Astrocyte (in vitro differentiated cells and primary cell): ENCODE data around the gene SFT2D1. TPM values are rescaled to one million over a fixed set of nuclear protein-coding genes. Genes with fewer than 3 reads are reported as not detected.

Experiments
- DNase-seq: peaks from one replicate; pipeline ENCODE4 v3.0.0-alpha.2; 2010; ENCODE audit warnings: low read depth
- FAIRE-seq: peaks from 2 replicates; lab custom pipeline; 2011; peaks lifted over from hg19 to GRCh38; lab: Jason Lieb, UNC
- H2AFZ ChIP-seq: 2 replicates; pipeline ENCODE4 v1.6.0; 2012; ENCODE audit warnings: low read depth, low read length, inconsistent platforms
- H3K27ac ChIP-seq: 2 replicates; pipeline ENCODE4 v1.5.1; 2011; ENCODE audit warnings: low read depth, low read length, inconsistent platforms
- H3K27me3 ChIP-seq: 2 replicates; pipeline ENCODE4 v1.6.0; 2011; ENCODE audit warnings: low read length, inconsistent platforms; ENCODE audit not compliant: insufficient read depth
- H3K36me3 ChIP-seq: 2 replicates; pipeline ENCODE4 v1.5.1; 2011; ENCODE audit warnings: low read length, inconsistent platforms; ENCODE audit not compliant: insufficient read depth
- H3K4me1 ChIP-seq: 2 replicates; pipeline ENCODE4 v1.5.1; 2011; ENCODE audit warnings: low read length, inconsistent platforms; ENCODE audit not compliant: insufficient read depth
- H3K4me2 ChIP-seq: 2 replicates; pipeline ENCODE4 v1.6.0; 2012; ENCODE audit warnings: low read length, inconsistent platforms
- H3K4me3 ChIP-seq: 2 replicates; pipeline ENCODE4 v1.5.1; 2011; ENCODE audit warnings: low read depth, mild to moderate bottlenecking, low read length, inconsistent platforms; ENCODE audit not compliant: insufficient read depth
- H3K79me2 ChIP-seq: 2 replicates; pipeline ENCODE4 v1.6.0; 2012; ENCODE audit warnings: mild to moderate bottlenecking, low read length, inconsistent platforms; ENCODE audit not compliant: insufficient read depth
- H3K9ac ChIP-seq: 2 replicates; pipeline ENCODE4 v1.6.0; 2012; ENCODE audit warnings: mild to moderate bottlenecking, low read length, inconsistent platforms
- H3K9me3 ChIP-seq: 2 replicates; pipeline ENCODE4 v1.5.1; 2012; ENCODE audit warnings: low read depth, mild to moderate bottlenecking, low read length, inconsistent platforms; ENCODE audit not compliant: insufficient read depth
- H4K20me1 ChIP-seq: 2 replicates; pipeline ENCODE4 v1.6.0; 2012; ENCODE audit warnings: low read length, inconsistent platforms; ENCODE audit not compliant: insufficient read depth
- H3K27ac Mint-ChIP-seq: one replicate; pipeline ENCODE4 v1.8.0; 2021; ENCODE audit warnings: mild to moderate bottlenecking, mixed read lengths; ENCODE audit not compliant: unreplicated experiment
- H3K27me3 Mint-ChIP-seq: one replicate; pipeline ENCODE4 v1.8.0; 2021; ENCODE audit warnings: low read depth, mixed read lengths; ENCODE audit not compliant: unreplicated experiment
- H3K36me3 Mint-ChIP-seq: one replicate; pipeline ENCODE4 v1.8.0; 2021; ENCODE audit warnings: low read depth, mixed read lengths; ENCODE audit not compliant: unreplicated experiment
- H3K4me1 Mint-ChIP-seq: one replicate; pipeline ENCODE4 v1.8.0; 2021; ENCODE audit warnings: low read depth, mixed read lengths; ENCODE audit not compliant: unreplicated experiment
- H3K4me3 Mint-ChIP-seq: one replicate; pipeline ENCODE4 v1.8.0; 2021; ENCODE audit warnings: mild to moderate bottlenecking, moderate library complexity, mixed read lengths; ENCODE audit not compliant: unreplicated experiment
- H3K9me3 Mint-ChIP-seq: one replicate; pipeline ENCODE4 v1.8.0; 2021; ENCODE audit warnings: mild to moderate bottlenecking, mixed read lengths; ENCODE audit not compliant: unreplicated experiment
- EZH2 ChIP-seq: IDR thresholded peaks from 2 replicates; pipeline ENCODE4 v1.6.1; 2012; ENCODE audit warnings: mild to moderate bottlenecking, low read length, inconsistent platforms; ENCODE audit not compliant: insufficient read depth
- total RNA-seq: library from RNA; stranded (reverse); gene quantifications from 2 replicates; pipeline ENCODE4 v1.2.1, GENCODE V29; 2021
- TF ChIP-seq, protein P1 (sequence below): IDR thresholded peaks from 2 replicates; pipeline ENCODE4 v1.5.1; 2011; ENCODE audit warnings: low read depth, mild to moderate bottlenecking, inconsistent platforms, low read length, moderate library complexity; ENCODE audit not compliant: insufficient read depth

The SFT2D1 gene
- total RNA-seq, 1 donor from 2014 or later = 63.9 TPM

GRCh38 chr6:166279393-166279679 lies 63.0 kb downstream of the SFT2D1 start:
- Histone ChIP-seq H3K9me3 (no peaks in the 10 kb centered on the region), H3K4me1 (no peaks in the 10 kb centered on the region), H3K9ac (no peak overlapping the region), H3K4me2 (no peak overlapping the region), H3K79me2 (no peaks in the 10 kb centered on the region), H3K27me3 (peaks cover 14% of the 10 kb centered on the region), H3K4me3 (no peak overlapping the region), H3K36me3 (no peaks in the 10 kb centered on the region), H4K20me1 (no peaks in the 10 kb centered on the region), H3K27ac (no peak overlapping the region), H2AFZ (no peak overlapping the region)
- H3K4me1 Mint-ChIP-seq = peaks cover 1% of the 10 kb centered on the region
- peaks cover 43% of the 10 kb centered on the region for H3K27me3 Mint-ChIP-seq
- H3K9me3 Mint-ChIP-seq = no peaks in the 10 kb centered on the region
- FAIRE-seq (no peak), DNase-seq (no peak)
- no peak overlapping the region for H3K4me3 Mint-ChIP-seq
- no peak for TF ChIP-seq EZH2
- TF ChIP-seq, protein P1, sequence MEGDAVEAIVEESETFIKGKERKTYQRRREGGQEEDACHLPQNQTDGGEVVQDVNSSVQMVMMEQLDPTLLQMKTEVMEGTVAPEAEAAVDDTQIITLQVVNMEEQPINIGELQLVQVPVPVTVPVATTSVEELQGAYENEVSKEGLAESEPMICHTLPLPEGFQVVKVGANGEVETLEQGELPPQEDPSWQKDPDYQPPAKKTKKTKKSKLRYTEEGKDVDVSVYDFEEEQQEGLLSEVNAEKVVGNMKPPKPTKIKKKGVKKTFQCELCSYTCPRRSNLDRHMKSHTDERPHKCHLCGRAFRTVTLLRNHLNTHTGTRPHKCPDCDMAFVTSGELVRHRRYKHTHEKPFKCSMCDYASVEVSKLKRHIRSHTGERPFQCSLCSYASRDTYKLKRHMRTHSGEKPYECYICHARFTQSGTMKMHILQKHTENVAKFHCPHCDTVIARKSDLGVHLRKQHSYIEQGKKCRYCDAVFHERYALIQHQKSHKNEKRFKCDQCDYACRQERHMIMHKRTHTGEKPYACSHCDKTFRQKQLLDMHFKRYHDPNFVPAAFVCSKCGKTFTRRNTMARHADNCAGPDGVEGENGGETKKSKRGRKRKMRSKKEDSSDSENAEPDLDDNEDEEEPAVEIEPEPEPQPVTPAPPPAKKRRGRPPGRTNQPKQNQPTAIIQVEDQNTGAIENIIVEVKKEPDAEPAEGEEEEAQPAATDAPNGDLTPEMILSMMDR = no peak
- no peaks in the 10 kb centered on the region for H3K36me3 Mint-ChIP-seq
- H3K27ac Mint-ChIP-seq = no peak overlapping the region

GRCh38 chr6:166278579-166279392 lies 63.6 kb downstream of the SFT2D1 start:
- Histone ChIP-seq H3K36me3 (no peaks in the 10 kb centered on the region), H3K79me2 (no peaks in the 10 kb centered on the region), H4K20me1 (no peaks in the 10 kb centered on the region), H3K4me2 (no peak overlapping the region), H3K4me1 (no peaks in the 10 kb centered on the region), H3K27me3 (peaks cover 10% of the 10 kb centered on the region), H3K9me3 (no peaks in the 10 kb centered on the region), H2AFZ (no peak overlapping the region), H3K27ac (no peak overlapping the region), H3K4me3 (no peak overlapping the region), H3K9ac (no peak overlapping the region)
- Mint-ChIP-seq H3K36me3 (no peaks in the 10 kb centered on the region), H3K27me3 (peaks cover 42% of the 10 kb centered on the region), H3K9me3 (no peaks in the 10 kb centered on the region), H3K4me3 (no peak overlapping the region), H3K27ac (no peak overlapping the region), H3K4me1 (peaks cover 1% of the 10 kb centered on the region)
- FAIRE-seq (no peak), DNase-seq (no peak)
- TF ChIP-seq, protein P1 = no peak
- TF ChIP-seq EZH2 = no peak

DNA sequence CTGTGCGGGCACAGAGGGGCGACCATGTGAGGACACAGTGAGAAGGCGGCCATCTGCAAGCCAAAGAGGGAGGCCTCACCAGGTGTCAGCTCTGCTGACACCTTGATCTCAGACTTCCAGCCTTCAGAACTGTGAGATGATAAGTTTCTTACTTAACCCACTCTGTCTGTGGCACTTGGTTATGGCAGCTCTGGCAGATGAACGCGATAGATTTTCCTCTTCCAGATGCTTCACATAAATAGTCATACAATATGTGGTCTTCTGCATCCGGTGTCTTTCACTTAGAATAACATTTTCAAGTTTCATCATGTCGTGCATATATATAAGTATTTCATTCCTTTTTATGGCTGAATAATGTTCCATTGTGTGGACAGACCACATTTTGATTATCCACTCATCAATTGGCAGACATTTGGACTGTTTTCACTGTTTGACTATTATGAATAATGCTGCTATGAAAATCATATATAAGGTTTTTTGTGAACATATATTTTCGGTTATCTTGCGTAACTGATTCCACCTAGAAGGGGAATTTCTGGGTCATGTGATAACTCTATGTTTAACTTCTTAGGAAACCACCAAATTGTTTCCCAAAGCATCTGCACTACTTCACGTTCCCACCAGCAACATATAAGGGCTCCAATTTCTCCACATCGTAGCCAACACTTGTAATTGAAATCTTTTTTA lies 64.3 kb downstream of the SFT2D1 start:
- H3K27ac Mint-ChIP-seq = no peak overlapping the region
- no peak for TF ChIP-seq EZH2
- TF ChIP-seq, protein P1 = no peak
- no peak overlapping the region for H2AFZ ChIP-seq
- H3K9me3 Mint-ChIP-seq = no peaks in the 10 kb centered on the region
- peaks cover 42% of the 10 kb centered on the region for H3K27me3 Mint-ChIP-seq
- no peaks in the 10 kb centered on the region for H3K79me2 ChIP-seq
- no peaks in the 10 kb centered on the region for H4K20me1 ChIP-seq
- no peak overlapping the region for H3K27ac ChIP-seq
- no peak overlapping the region for H3K9ac ChIP-seq
- H3K4me3 Mint-ChIP-seq = no peak overlapping the region
- peaks cover 7% of the 10 kb centered on the region for H3K27me3 ChIP-seq
- H3K9me3 ChIP-seq = no peaks in the 10 kb centered on the region
- no peaks in the 10 kb centered on the region for H3K36me3 Mint-ChIP-seq
- DNase-seq = no peak
- no peak overlapping the region for H3K4me3 ChIP-seq
- H3K4me2 ChIP-seq = no peak overlapping the region
- FAIRE-seq = no peak
- peaks cover 1% of the 10 kb centered on the region for H3K4me1 Mint-ChIP-seq
- H3K36me3 ChIP-seq = no peaks in the 10 kb centered on the region
- H3K4me1 ChIP-seq = no peaks in the 10 kb centered on the region
